ENCODE results near the gene RBBP8NL.
"Not testable (repeated sequence)": the region's sequence is repeated elsewhere in the genome, so short reads cannot be mapped to it uniquely, and the experiment has no call there.

The RBBP8NL gene

DNA sequence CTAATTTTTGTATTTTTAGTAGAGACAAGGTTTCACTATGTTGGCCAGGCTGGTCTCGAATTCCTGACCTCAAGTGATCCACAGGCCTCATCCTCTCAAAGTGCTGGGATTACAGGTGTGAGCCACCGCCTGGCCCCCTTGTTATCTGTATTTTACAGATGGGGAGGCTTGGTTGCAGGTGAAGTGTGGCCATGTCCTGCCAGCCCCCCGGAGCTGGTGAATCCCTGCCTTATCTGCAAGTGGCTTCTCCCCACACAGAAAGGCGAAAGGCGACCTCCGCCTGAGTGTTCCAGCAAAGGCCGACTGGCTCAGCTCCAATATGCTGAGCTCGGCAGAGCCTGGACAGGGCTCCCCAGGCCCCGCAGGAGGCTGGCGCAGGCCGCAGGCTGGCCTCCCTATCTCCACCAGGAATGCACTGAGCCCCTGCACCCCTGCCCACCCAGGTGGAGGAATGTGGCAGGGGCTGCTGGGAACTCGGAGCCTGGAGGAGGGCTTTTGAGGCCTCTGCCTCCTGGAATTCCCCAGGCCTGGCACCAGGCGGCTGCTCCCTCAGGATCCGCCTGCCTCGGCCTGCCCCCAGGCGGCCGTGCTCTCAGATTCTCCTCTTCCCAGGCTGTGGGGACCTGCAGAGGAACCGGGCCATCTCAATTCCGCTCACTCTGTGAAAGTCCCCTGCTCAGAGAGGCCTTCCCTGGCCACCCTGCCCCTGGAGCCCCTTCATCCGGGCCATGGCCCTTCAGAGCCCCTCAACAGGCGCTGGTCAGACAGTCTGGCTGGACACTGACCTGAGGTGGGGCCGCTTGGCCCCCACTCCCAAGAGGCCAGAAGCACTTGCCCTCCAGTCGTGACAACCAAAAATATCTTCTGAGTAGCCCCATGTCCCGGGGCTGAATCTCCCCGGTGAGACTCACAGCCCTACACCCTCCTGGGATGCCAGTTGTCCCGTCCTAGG, 51.0 kb downstream of the RBBP8NL start:
- no peak for DNase-seq (ENCODE audit: low read depth)

DNA sequence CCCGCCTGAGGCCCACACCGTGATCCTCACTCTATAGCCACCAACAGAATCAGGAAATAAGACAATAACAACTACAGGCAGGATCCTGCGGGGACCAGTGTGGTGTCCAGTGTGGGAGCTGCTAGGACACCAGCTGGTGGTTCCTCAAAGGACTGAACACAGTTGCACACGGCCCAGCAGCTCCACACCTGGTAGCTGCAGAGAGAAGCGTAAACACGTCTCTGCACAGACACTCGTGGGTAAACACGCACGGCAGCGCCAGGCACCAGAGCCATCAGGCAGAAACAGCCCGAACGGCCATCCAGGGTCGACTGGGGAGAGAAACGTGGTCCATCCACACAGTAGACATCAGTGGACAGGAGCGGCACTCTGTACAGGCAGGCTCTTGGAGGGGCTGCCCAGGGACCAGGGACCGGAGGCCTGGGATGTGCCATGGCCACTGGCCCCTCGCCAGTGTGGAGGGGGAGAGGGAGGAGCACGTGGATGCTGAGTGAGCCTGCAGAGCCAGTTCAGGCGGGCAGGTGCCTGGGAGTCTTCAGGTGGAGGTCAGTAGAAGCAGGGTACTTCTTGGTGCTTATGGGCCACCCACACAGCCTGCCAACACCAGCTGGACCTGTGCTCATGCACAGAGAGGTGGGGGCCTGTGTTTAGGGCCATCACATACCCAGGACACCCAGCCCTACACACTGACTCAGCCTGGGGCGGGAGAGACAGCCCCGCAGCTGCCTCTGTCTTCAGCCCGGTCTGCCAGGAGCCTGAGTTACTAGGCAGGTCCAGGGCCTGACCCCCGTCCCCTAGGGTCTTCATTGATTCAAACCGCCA, 52.8 kb downstream of the RBBP8NL start:
- no peak for DNase-seq (ENCODE audit: low read depth)

DNA sequence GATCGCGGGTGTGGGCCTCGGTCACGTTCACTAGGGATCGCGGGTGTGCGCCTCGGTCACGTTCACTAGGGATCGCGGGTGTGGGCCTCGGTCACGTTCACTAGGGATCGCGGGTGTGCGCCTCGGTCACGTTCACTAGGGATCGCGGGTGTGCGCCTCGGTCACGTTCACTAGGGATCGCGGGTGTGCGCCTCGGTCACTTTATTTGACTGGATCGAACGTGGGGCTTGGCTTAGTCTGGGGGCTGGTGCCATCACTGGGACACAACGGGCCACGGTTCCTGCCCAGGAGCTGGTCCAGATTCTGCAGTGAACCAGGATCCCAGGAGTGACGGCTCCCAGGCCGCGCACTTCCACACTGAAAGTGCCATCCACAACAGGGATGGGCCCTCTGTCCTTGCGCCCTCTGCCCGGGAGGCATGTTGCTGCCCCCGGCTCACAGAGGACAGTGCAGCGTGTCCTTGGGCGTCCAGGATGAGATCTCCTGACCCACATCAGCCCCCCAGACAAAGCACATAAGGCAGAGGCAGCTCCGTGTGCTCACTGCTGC, 53.6 kb downstream of the RBBP8NL start:
- not testable (repeated sequence) for DNase-seq (ENCODE audit: low read depth)

DNA sequence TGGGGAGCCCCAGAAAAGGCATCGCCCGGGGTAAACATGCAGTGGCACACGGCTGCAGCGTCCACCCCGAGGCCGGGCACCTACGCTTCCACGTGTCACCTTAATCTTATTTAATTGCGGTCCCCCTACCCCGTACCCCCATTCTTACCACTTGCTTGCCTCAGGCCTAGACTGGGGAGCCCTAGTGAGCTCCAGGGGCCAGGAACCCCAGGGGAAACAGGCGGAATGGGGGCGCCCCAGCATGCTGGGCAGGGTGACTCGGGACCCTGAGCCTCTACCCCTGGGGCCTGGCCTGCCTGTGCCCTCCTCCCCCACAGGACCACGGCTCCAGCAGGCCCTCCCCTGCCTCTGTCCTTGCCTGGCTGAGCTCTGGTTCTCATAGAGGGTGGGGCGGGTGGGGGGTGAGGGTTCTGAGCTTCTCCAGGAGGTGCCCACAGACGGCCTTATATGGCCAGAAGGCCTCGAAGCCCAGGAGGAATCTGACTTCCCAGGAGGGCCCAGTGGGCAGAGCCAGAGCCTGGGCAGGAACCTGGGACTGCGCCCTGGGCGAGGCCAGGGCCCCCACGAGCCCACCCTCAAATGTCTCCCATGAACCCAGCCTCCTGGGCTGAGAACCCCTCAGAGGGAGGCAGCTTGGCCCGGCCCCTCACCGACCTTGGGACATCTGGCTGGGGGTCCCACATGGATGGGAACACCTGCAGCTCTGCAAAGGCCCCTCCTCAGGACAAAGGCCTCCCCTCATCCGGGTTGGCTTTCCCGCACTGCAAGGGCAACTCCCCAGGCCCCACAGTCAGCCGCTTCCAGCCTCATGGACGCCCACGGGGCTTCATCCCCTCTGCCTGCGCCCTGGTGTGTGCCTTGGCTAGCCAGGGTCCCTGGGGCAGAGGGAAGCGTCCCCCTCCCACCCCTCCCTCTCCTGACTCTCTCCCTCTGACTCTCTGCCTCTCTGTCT, 55.0 kb downstream of the RBBP8NL start:
- no peak for DNase-seq (ENCODE audit: low read depth)

DNA sequence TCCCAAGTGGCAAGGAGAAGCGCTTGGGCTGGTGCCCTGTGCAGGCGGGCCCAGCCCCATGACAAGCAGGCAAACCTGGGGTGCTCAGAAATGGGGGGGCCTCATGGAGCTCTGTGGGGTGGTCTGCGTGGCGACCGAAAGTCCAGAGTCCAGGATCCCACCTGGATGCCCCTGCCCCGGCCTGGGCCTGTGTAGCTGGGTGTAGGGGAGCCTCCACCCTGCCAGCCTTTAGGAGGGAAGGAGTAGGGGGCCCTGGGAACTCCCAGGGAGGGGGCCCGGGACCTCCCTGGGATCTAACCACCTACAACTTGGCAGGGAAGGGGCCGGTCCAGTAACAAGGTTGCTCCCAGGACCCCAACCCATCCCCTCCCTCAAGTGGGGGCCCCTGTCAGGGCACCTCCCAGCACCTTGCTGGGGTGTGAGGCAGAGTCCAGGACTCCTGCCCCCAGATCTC, 55.7 kb downstream of the RBBP8NL start:
- DNase-seq (ENCODE audit: low read depth) = no peak

DNA sequence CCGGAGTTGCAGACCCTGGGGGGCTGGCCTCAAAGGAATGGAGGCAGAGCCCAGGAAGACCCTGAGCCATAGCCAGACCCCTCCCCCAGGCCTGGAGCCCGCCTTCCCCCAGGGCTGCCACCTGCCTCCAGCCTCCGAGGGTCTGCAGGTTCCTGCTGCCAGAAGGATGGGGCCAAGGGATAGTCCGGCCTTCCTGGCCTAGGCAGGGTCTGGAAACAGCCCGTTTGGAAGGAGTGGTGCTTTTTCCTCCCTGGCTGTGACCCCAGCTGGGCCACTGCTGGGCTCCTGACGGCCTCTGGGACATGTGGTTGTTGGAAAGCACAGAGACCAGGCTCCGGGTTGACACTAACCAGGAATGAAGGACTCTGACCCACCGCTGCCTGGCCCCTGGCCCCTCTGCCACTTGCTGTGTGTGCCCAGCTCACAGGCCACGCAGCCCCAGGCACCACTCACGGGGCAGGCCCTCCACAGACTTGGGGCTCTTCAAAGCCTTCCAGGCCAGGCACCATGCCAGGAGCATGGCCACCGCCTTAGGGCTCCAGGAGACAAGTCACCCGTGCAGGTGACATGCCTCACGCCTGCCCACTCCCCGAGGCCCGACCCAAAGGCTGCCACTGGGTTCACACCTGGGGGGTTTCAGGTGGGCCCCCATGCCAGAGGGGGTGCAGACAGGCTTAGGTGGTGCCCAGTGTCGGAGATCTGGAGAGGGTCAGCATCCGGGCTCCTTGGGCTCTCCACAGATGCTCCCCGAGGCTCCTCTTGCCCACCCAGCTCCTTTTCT, 56.3 kb downstream of the RBBP8NL start:
- DNase-seq (ENCODE audit: low read depth) = no peak

DNA sequence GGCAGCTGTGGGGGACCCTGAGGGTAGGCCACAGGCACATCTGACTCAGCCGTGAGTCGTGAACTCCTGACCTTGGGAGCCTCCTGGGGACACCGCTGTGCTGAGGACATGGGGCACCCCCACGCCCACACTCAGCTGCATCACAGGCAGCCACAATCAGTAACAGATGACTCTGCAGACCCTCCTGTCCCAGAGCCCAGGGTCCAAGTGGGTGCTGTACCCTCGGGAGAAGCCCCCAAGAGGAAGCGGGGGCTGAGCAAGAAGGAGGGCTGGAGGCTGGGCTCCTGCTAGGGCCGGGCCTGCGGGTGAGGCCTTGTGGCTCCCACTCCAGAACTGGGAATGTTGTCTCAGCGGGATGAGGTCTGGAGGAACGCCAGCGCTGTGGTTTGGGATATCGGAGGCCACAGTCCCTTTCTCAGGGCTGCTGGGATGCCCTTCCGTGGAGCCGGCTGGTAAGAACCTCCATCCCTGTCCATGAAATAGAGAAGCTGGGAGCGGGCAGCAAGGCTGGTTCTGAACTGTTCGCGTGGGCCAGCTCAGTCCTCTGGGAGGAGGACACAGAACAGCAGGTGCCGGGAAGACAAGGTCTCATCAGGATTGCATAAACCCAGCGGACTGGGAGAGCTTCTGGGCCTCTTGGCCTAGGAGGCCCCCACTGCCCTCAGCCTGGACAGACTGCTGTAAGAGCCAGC, 57.1 kb downstream of the RBBP8NL start:
- DNase-seq (ENCODE audit: low read depth) = no peak

DNA sequence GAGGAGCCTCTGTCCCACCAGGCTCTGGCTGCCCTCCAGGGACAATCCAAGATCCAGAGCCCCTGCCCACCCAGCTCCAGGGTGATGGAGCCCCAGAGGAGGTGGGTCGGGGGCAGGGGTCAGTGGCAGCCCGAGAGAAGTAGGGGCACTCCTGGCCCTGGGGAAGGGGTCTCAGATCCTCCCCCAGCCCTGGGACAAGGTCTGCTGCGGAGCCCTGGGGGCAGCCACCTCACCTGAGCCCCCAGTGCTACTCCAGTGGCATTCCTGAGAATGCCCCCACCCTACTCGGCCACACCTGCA, 57.6 kb downstream of the RBBP8NL start:
- no peak for DNase-seq (ENCODE audit: low read depth)

DNA sequence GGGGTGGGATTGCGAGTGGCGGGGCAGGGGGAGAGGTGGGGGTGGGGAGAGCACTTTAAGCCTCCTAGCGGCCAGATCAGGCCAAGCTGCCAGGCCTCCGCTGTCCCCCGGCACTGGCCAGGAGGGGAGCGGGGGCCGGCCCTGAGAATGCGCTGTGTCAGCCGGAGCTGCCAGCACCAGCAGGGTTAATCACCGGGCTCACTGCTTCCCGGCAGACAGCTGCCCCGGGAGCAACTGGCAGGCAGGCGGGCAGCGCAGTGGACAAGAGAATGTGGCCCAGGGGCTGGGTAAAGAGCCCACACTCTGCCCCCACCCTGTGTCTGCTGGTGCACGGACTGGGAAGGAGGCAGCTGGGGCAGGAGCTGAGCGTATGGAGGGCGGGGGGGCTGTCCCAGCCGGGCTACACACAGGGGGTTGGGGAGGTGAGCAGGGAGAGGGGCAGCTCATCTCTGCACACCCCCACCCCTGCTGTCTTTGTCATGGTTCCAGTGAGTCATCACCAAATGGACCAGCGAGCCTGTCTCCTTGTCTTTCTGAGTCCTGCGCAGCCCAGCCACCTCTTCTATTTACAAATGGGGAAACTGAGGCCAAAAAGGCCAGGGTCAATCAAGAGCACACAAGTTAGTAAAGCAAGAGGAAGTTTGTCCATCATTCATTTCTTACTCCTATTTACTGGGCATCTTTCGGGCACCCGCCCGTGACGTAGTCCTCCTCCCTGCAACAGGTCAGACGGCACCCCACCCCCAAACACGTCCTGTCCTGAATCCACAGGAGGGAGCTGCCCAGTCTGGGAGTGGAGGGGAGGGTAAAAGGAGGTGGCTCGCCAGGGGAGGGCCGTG, 58.1 kb downstream of the RBBP8NL start:
- DNase-seq (ENCODE audit: low read depth) = no peak

DNA sequence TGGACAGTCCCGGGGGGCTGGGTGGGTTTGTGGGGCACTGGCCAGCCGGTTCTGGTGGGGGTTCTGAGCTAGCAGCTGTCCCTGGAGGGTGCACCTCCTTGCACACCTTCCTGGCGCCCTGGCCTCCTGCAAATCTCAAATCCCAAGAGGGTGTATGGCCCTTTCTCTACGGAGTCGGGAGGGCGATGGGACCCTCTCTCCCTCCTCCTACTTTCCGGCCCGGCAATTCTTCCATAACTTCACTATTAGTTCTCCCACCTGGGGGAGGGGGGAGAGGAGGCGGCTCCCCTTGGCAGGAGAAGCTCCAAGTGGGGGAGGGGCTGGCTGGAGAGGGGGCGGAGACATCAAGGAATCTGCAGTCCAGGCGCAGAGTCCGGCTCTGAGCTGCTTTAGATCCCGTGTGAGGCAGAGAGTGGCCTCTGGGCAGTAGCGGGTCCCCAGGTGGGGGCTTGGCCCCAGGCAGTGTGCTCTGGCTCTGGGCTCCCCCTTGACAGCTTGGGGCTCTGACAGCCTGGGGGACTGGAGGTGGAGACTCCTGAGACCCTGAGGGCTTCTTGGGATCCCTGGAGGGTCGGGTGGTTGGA, 58.9 kb downstream of the RBBP8NL start:
- DNase-seq (ENCODE audit: low read depth) = no peak

DNA sequence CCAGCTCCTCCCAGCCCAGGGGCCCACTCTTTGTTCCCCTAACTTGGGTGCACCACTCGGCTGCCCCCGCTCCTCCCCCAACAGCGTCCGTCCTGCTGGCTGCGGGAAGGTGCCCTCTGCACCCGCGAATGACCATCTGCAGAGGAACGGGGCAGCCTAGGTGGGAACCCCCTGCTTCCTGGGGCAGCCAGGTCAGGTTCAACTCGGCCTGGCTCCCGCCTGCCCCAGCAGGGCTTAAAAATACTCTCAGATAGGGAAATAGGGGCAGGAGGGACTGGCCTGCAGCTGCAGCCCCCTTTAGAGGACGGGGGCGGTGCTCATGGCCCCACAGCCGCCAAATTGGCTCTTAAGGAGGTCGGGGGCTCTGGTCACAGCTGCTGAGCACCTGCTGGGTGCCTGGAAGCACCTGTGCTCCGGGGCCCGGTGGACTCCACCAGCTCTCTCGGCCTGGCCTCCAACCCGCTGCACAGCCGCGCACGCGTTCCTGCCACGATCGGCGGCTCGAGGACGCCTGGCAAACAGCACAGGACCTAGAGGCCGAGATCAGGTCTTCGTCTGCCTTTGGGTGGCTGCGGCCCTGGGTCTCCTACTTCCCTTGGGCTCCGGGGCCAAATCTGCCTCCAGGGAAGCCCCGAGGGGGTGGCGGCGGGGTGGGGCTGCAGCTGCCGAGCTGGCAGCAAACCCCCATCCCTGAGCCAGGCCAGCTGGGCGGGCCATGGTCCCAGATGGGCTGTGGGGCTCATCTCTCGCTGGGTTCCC, 59.5 kb downstream of the RBBP8NL start:
- no peak for DNase-seq (ENCODE audit: low read depth)

DNA sequence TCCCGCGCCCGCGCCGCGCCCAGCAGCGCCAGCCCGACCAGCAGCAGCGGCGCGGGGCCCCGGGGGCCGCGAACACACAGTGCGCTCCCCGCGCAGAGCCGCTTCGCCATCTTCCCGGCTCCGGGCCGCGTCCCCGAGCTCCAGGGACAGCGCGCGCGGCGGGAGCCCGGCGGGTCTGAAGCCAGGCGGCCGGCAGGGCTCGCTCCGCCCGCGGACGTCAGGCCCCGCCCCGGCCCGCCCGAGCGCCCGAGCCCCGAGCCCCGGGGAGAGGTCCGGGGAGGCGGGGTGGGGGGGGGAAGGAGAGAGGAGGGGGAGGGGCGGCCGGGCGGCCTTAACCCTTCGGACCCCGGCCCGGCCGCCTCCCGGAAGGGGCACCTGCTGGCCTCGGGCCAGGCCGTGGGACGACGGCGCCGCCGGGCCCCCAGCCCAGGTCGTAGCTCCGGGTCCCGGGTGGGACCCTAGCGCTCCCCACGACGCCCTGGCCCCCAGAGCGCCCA, 60.2 kb downstream of the RBBP8NL start, which contains the start of gene LAMA5:
TSS of gene LAMA5 (minus strand) at position 177 of the 497 bp plus-strand sequence. CDS start at position 110, 67 bp downstream.
- no peak for DNase-seq (ENCODE audit: low read depth)

DNA sequence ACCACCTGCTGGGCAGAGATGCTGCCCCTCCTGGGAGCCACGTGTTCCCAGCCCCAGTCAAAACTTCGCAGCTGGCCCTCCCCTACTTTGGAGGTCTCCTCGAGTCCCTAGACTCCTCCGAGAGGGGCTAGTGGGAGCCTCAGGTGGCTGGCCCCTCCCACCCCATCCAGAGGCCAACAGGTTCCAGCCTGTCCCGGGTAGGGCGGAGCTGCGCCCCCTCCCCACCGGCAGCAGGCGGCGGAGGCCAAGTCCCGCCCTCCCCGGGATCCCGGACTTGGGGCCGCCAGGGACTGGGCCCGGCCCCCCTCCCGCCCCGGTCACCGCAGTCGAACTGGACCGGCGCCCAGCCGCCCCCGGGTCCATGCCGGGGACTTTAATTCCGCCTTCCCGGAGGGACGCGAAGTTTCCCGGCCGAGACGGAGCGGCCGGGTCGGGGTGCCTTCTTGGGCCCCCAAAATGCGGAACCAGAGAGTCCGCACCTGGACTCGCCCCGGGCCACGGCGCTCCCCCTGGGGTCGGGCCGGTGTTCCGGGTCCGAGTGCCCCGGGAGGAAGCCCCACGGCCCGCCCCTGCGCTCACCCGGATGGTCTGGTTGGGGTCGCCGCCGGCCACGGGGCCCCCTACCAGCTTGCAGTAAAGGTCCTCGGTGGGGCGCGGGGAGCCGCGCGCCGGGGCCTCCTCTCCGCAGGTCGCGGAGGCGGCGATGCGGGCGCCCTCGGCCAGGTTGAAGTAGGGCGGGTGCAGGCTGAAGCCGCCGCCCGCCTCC, 60.8 kb downstream of the RBBP8NL start:
- DNase-seq (ENCODE audit: low read depth) = no peak

DNA sequence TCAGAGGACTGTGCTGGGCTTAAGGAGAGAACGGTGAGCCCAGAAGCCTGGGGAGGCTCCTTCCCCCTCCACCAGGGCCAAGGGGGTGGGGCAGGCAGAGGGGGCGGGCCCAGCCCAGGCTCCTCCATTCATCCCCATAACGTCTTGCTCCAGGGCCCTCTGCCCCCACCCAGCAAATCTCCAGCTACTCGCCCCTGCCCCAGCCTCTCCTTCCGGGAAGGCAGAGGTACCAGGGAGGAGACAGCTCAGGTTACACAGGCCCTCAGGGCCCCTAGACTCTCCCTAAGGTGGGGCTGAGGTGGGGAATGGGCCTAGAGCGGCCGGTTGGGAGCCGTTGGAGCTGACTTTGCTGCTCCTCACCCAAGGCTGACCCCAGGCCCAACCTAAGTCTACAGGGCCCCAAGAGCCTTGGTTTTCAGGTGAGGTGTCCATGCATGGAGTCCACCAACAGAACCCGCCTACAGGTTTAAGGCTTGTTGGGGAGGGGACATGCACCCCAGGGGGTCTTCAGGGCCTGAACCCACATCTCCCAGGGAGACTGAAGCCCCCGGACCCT, 61.4 kb downstream of the RBBP8NL start:
- DNase-seq (ENCODE audit: low read depth) = no peak

DNA sequence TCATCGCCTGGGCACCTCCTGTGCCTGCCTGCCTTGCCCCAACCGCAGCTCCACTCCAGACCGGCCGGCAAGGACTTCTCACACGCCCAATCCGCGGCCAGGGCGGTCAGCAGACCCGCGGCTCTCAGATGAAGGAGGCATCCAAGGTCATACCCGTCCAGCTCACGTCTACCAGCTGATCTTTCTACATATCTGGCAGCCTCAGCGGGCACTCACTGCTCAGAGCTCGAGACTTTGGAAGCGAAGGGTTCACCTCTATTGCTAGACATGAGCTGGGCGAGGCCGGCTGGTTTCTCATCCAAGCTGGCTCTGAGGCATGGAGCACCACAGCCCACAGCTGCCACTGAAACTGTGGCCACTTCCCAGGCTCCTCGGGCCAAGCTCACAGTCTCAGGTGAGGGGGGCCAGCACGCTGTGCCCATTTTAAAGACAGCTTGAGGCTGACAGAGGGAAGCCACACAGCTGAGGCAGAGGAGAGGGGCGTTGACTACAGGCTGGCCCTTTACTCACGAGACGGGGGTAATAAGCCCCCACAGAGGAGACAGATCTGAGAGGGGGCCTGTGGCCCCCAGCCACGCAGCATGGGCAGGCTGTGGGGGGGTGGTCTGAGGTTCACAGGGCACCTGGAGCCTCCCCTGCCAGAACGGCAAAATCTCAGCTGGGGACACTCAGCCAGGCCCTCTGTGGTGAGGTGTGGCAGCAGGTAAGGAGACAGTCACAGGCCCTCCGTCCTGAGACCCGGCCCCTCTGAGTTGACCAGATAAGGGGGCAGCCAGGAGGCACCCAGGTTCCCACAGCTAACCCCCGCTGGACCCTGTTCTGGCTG, 62.2 kb downstream of the RBBP8NL start:
- DNase-seq (ENCODE audit: low read depth) = no peak

Data from iris pigment epithelial cell (primary cell).